HG03571 (cell line): Measurements from ENCODE around the gene WDR27.
"Not testable (repeated sequence)": the region's sequence is repeated elsewhere in the genome, so short reads cannot be mapped to it uniquely, and the experiment has no call there.

Experiments
- ATAC-seq: cut with Tn5 transposase; IDR thresholded peaks from one replicate; pipeline ENCODE4 v1.9.1; 2021; ENCODE audit not compliant: unreplicated experiment

The WDR27 gene

DNA sequence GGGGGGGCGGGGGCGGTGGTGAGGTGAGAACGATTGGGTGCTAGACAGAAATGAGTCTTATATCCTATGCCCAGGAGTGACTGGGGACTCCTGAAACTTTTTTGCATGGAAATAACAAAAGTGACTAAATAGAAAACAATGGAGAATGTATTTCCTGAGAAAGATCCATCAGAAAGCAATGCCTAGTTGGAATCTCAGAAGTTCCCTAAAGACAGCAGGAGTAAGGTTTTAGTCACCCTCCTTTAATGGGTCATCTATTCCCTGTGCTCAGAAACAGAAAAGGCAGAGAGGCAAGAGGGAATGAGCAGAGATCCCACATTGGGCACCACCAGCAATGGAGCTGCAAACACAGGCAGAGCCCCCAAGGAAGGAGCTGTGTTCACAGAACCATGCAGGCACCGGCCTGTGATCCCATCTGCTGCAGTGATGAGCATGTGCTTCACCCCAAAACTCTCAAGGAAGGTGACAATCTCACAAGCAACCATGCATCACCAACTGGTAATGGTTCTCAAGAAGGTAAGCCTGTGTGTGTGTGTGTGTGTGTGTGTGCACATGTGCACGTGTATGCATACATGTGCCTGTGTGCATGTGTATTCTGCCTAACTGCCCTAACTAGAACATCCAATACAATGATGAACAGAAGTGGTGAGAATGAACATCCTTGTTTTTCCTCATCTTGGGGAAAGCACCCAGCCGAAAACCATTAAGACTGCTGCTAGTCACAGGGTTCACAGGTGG is 168.4 kb downstream of the WDR27 start:
- ATAC-seq = no peak

DNA sequence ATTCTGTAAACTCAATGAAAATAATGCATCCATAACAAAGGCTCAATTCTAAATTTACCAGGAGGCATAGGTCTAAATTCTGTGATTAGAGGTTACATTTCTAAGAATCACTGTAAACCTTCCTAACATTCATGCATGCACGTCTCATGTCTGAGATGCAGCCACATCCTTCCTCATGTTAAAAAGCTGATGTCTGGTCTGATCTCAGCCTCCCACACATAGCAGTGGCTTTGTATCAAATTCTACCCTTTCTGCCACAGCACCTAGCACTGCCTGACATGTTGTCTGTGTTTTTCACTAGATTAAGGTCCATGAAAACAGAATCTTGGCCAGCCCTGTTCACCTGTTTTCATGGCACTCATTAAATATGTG is 171.1 kb downstream of the WDR27 start:
- ATAC-seq = no peak

DNA sequence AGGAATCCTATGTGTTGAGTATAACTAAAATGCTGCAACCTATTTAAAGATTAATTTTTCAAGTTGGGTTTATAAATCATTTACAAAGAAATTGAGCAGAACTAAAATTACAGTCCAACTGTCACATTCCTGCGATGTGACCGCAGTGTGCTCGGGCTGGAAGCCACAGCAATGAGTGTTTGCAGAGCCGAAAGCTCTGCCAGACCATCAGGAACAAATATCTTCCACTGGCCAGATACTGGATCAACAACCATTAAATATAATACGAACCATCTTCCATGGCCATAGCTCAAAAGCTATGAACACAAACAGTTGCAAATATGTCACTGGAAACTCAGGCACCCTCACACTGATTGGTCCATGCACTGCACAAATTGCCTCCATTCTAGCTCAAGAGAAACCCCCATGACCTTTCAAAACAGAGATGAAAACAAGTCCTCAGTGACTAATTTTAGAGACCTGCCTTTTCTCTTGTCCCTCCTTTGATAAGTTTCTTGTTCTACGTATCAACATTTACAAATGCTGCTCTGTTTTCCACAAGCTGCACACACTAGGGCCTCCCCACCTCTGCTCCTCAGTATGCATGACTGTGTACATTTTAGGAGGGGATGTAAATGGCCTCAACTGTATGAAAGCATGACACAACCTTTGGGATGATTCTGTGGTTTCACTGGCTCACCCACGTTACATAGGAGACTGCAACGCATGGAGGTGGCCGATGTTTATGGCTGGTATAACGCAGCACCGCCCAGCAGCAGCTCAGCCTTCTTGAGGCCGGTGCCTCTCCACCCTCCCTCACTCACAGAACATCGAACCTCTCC is 171.7 kb downstream of the WDR27 start:
- ATAC-seq = no peak

DNA sequence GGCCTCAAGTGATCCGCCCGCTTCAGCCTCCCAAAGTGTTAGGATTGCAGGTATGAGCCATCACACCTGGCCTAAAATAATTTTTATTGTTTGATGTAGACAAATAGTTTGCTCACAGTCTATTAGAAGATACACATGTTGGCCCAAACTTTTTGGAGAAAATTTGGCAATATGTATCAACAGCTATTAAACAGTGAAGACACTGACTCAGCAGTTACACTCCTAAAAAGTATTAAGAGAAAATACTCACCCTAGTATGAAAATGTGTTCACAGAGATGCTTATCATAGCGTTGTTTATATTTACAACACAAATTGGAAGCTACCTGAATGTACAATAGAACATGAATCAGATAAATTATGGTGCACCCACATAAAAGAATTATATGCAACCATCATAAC is 173.1 kb downstream of the WDR27 start:
- no peak for ATAC-seq

DNA sequence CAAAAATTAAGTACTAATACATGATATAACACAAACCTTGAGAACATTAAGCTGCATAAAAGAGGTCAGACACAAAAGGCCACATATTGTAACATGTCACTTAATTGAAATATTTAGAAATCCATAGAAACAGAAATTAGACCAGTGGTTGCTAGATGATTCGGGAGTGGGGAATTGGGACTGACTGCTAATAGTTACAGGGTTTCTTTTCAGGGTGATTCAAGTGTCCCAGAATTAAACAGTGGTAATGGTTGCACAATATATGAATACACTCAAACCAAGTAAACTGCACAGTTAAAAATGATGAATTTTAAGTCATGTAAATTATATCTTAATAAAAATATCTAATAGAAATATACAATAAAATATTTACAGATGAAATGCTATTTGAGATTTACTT is 174.5 kb downstream of the WDR27 start:
- no peak for ATAC-seq

DNA sequence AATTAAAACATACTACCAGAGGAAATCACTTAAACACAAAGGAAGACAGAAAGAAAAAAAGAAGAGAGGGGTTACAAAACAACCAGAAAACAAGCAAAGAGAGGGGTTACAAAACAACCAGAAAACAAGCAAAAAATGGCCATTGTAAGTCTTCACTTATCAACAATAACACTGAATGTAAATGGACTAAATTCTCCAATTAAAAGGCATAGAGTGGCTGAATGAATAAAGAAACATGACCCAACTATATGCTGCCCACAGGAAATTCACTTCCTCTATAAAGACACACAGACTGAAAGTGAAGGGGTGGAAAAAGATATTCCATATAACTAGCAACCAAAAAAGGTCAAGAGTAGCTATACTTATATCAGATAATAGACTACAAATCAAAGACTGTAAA is 180.0 kb downstream of the WDR27 start:
- no peak for ATAC-seq

DNA sequence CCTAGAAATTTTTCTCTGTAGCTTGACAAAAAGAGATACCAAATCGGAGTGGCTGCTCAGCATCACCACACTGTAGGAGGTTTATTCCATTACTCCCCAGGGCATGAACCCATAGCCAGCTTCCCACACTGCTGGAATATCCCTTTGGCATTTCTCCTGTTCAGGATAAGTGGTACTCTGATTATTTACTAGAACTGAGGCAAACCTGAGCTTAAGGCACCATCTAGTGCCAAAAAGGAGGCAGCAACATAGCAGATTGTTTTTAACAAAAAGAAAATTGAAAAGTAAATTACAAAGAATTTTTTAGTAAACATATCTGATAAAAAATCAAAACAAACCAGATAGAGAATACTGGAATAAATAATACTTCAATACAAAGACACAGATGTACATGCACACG is 181.7 kb downstream of the WDR27 start:
- no peak for ATAC-seq

DNA sequence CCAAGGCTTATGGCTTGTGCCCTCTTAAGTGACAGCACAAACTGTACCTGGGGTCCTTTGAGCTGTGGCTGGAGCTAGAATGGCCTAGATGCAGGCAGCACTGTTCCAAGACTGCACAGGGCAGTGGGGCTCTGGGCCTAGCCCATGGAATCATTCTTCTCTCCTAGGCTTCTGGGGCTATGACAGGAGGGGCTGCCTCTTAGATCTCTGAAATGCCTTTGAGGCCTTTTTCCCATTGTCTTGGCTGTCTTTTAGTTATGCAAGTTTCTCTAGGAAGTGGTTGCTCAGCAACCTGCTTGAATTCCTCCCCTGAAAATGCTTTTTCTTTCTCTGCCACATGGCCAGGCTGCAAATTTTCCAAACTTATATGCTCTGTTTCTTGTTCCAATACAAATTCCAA is 183.4 kb downstream of the WDR27 start:
- ATAC-seq = no peak

DNA sequence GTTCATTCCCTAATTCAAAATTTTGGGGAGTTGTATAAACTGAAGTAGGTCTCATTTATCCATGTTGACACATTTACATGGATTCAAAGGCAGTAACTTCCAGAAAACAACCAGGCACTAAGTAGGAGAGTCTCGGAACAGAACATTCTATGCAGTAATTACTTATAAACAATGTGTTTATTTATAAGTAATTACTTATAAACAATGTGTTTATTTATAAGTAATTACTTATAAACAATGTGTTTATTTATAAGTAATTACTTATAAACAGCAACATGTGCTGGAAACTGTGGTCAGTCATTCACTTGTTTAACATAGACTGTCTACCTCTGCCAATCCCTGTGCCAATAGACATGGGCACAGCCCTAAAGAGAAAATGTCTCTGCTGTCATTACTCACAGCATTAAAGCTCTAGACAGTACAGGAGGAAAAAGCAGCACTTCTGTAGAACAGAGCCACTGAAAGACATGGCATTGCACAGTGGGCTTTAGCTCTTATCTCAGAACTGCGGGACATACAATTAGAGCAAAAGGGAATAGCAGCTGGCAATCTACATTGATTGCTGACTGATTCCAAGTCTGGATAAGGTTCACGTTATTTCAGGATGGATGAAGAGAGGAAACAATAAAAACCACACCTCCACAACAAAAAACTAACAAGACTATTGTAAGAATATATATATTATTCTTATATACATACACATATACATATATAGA is 188.2 kb downstream of the WDR27 start:
- no peak for ATAC-seq

DNA sequence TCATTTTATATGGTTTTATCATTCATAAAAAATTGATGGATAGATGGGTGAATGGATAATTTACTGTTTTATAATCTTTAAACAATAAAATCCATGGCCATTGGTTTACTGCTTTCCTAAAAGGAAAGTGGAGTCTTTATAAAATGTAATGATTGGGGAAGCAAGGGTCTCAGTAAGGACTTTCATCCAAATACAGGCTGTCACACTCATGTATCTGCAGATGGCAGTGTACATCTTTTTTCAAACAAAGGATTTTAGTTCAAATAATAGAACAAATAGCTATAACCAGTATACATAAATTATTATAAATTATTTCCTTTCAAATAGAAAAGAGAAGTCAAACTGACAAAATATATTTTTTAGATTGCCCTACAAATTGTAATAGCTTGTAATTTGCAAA is 190.0 kb downstream of the WDR27 start:
- not testable (repeated sequence) for ATAC-seq

DNA sequence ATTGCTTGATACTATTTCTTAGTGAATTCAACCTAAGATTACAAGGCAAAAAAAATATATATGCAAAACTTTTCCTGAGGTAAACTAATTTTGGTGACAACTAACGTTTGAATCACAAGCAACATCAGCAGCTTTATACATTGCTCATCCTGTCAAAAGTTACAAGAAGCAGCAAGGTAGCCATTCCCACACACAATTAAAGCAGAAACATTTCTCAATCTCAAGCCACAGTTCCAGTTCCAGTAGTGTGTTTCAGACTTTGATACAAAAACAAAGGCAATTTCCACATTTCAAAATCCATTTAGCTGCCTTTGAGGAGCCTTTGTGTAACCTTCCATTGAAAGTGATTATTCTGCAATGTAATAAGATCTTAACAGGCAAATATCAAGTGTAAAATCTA is 191.0 kb downstream of the WDR27 start:
- ATAC-seq = no peak

DNA sequence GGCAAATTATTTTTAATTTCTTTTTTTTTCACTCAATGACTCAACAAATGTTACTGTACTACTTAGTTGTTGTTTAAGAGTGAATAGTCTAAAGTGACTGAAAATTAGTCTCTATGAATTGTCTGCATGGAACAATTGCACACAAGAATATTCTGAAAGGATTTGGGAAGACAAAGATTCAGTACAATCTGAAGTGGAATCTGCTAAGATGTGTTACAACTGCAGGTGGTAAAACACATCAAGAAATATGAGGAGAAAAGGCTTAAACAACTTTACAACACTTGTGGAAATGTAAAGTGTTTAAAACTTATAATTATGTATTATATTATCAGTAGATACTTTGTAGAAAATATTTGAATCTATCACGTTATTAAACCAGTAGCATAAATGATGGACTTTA is 193.4 kb downstream of the WDR27 start:
- no peak for ATAC-seq

DNA sequence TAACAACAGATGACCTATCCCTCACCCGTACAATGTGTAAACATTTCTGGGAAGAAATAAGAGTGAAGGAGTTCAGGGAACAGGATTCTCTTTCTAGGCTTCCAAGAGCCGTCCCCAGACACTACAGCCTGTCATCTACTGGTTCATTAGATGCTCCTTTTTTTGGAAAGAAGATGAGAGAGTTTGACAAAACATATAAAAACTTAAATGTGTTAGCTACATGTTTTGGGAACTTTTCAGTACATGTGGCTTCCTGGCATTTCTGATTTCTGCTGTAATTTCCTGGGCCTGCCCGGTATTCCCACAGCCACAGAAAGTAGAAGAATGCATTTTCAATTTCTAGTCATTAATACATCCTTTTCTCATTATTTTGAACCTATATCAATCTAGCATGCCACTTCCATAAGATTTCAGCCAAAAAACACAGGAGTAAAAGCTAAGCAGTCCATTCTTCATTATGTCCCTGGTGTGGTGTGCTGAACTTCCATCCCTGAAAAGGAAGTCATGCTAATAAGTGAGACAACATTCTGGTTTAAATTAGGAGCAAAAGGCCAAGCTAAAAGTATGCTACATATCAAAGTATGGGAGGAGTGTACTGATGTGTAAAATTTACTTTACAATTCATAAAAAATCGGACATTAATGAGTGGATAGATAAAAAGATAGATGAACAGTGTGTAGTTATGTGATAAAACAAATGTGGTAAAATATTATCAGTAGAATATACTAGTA is 198.2 kb downstream of the WDR27 start:
- ATAC-seq = no peak

DNA sequence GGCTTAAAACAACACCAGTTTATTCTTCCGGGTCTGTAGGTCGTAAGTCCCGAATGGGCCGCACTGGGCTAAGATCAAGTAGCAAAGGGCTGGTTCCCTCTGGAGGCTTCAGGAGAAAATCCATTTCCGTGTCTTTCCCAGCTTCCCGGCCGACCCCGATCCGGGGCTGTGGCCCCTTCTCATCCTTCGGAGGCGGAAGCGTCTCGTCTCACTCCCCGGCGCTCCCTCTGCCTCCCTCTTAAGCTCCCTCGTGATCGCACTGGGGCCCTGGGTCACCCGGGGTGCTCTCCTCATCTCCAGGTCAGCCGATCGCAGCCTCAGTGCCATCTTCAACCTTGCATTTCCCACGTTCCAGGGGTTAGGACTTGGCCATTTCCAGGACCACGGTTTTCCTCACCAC is 199.4 kb downstream of the WDR27 start:
- no peak for ATAC-seq

DNA sequence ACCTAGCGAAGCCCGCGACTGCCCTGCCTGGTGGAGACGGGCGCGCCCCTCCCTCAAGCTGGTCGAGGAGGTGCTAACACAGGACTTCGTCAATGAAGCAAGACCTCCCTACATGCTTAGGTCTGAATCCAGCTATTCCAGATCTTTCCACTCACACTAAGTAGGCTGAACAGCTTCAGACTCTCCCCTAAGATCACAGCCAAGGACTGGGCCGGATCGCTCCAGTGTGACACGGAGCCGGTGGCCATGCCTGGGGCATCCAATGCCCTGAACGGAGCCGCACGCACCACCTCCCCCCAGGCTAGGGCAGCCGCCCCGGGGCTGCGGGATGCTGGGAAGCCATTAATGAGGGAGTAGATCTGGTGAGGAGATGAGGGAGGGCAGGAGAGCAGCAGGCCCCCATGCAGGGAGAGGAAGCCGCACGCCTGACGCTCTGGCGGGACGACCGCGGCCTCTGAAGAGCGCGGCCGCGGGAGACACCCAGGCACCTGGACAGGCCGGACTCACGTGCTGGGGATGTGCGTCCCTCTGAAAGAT is 200.0 kb downstream of the WDR27 start:
- ATAC-seq = no peak

DNA sequence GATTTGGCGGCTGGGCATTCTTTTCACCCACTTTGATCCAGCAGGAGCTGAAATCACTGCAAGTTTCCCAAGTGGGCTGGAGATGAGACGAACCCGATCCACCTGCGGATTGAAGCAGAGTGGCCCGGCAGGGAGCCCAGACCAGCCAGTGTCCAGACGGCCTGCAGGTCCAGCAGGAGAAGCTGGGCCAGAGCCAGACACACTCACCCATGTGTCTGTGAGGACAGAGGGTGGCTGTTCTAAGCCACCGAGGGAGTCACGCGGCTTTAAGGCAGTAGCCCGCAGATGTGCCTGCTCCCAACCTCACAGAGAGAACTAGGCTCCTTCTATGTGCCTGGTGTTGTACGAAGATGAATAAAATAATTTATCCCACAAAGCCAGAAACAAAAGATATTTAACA is 200.7 kb downstream of the WDR27 start:
- ATAC-seq = no peak

DNA sequence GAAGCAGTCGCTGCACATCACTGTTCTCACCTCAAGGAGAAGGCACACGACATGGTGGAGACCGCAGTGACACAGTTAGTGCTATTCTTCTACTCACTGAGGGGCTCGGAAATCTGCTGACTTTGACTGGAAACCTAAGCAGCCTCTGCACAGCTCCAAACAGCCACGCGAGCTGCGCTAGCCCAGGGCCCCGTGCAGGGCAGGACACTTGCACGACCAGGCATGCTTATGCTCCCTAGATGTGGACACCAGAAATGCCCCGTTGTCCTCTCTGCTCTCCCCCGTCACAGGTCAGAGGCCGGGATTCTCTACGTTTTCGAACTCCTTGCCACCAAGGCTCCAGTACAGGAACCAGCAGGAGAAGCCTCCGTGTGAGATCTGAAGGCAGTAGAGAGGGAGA is 201.1 kb downstream of the WDR27 start:
- no peak for ATAC-seq

DNA sequence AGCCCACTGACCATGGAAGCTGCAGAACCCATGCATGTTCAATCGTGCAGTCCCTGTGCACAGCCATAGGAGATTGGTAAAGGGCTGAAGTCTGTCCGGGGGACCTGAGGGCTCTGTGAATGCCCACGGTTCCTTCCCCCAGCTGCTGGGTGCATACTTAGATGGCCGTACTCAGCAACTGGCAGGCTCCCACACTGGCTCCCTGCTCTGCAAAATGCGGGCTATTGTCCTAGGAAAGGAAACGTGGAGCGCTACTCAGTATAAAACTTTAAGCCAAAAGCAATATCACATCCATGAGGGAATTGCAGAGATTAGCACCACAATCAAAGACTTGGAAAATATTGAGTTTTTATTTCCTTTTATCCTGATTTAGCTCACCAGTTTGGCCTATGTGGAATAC is 202.0 kb downstream of the WDR27 start:
- ATAC-seq = no peak

DNA sequence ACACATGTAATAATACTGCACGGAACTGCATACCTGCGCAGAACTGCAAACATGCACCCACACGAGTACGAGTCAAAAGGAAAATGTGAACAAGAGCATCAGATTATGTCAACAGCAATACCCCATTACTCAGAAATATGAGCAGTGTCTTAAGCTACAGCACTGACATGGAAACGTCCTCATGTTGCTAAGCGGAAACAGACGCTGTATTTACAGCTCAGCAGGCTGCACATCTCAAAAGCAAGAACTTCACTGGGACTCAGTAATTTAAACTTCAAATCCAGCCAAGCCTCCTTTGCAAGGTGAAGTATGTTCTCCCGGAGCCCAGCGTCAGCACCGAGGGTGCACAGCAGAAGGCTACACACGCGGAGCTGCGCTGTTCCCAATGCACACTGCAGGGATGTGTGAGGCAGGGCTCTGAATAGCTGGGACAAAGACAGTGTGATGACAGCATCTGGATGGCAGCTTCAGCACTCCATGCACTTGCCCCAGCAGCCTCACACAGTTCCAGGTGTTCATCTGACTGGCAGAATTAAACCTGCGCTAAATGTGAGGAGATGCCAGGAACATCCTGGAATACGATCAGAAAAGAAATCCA is 202.8 kb downstream of the WDR27 start:
- ATAC-seq = no peak

DNA sequence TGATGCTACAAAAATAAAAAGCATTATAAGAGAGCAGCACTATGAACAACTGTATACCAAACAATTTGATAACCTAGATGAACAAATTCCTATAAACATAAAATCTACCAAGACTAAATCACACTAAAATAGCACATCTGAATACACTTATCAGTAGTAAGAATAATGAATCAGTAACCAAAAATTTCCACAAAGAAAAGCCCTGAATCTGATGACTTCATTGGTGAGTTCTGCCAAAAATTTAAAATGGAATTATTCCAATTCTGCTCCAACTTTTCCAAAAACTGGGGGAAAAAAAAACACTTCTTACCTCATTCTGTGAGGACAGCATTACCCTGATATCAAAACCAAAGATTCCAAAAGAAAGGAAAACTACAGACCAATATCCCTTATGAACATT is 206.2 kb downstream of the WDR27 start:
- ATAC-seq = no peak

DNA sequence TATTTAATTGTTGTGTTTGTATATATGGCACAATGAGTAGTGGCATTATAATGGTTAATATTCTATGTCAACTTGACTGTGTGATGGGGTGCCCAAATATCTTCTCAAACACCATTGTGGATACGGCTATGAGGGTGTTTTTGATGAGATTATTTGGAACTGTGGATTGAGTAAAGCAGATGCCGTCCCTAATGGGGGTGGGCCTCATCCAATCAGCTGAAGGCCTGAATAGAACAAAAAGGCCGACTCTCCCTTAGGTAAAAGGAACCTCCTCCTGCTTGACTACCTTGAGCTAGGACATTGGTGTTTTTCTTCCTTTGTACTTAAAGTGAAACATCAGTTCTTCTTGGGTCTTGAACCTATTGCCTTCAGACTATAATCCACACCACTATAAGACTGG is 207.8 kb downstream of the WDR27 start:
- no peak for ATAC-seq
